ENCODE data around the gene ANKRD26. TPM values are rescaled to one million over a fixed set of nuclear protein-coding genes. Genes with fewer than 3 reads are reported as not detected.
A peak's percentile ranks its signal among the peaks of the same experiment; 100 is the strongest.

The ANKRD26 gene
- polyA plus RNA-seq, 2 of the 4 experiments (the other 2 are of a cell fraction), result 4.0 to 4.1 TPM

GRCh38 chr10:27099448-27099847, 846 bp downstream of the ANKRD26 start:
- POLR2A ChIA-PET, result interaction anchor here (1.4 kb wide), 1 partner anchor 41 kb away, joined by 3 read pairs; no protein-coding TSS in a partner anchor
- H3K4me3 ChIP-seq, result peak overlapping the region; percentile 58
- peak overlapping the region; percentile 84 for H3K4me2 ChIP-seq
- CTCF ChIA-PET, result no interaction called here
- no peak for FAIRE-seq
- TF ChIP-seq RAD21 (conservative IDR thresholded peaks at IDR 0.05 in 1 of 2, IDR thresholded peaks at IDR 0.05 in 1 of 2) (no peak), CEBPB (IDR thresholded peaks at IDR 0.05) (no peak), ZNF302 (CRISPR knock-in tag; IDR thresholded peaks at IDR 0.05) (no peak), NR3C1 (IDR thresholded peaks at IDR 0.05) (no peak), USF2 (IDR thresholded peaks at IDR 0.05) (no peak), ZSCAN20 (CRISPR knock-in tag; IDR thresholded peaks at IDR 0.05) (no peak), FOSB (CRISPR knock-in tag; IDR thresholded peaks at IDR 0.05) (no peak), MAX (IDR thresholded peaks at IDR 0.05) (no peak), CBX2 (IDR thresholded peaks at IDR 0.05; ENCODE audit: borderline replicate concordance, low read depth) (no peak), TP53 (CRISPR knock-in tag; IDR thresholded peaks at IDR 0.05) (no peak), HOXB13 (CRISPR knock-in tag; IDR thresholded peaks at IDR 0.05; ENCODE audit: low read depth) (no peak), HES2 (IDR thresholded peaks at IDR 0.05) (no peak), CHD2 (IDR thresholded peaks at IDR 0.05; ENCODE audit: low read length, partially characterized antibody) (no peak), POLR2A (IDR thresholded peaks at IDR 0.05; ENCODE audit: low read length) (no peak)
- 0 out of 3 replicates have a peak, but pooled peaks cover 4% of the 10 kb centered on the region for H3K4me1 ChIP-seq
- 58% methylated on average over 11 of the region's 11 CpGs for WGBS (ENCODE audit: missing lambda C conversion rate)
- no peaks in the 10 kb centered on the region for H3K9me3 ChIP-seq
- H3K27ac ChIP-seq, result peak overlapping the region; percentile 87 to 94
- ATAC-seq, result no peak
- no peak for DNase-seq (ENCODE audit: low read depth in 1 of 2, low spot score in 1 of 2)

- WGBS (ENCODE audit: missing lambda C conversion rate), result 85% methylated on average over 5 of the region's 5 CpGs
- Histone ChIP-seq H3K4me3 (no peak overlapping the region), H3K4me1 (no peaks in the 10 kb centered on the region), H3K9me3 (no peaks in the 10 kb centered on the region), H3K4me2 (no peak overlapping the region), H3K27ac (no peak overlapping the region)
- DNase-seq (ENCODE audit: low read depth in 1 of 2, low spot score in 1 of 2) (no peak), FAIRE-seq (no peak), ATAC-seq (no peak)
- ChIA-PET CTCF (interaction anchor here (0.9 kb wide), 1 partner anchor 51 kb away, joined by 3 read pairs; no protein-coding TSS in a partner anchor), POLR2A (no interaction called here)
- TF ChIP-seq REST (IDR thresholded peaks at IDR 0.05) (no peak), GATA3 (IDR thresholded peaks at IDR 0.05; ENCODE audit: borderline replicate concordance) (no peak), TP53 (CRISPR knock-in tag; IDR thresholded peaks at IDR 0.05) (no peak), BCL3 (IDR thresholded peaks at IDR 0.05) (no peak), MYC (IDR thresholded peaks at IDR 0.05; ENCODE audit: borderline replicate concordance, low read length) (no peak), NFE2L2 (conservative IDR thresholded peaks at IDR 0.05; ENCODE audit: low read length) (no peak), MAZ (IDR thresholded peaks at IDR 0.05; ENCODE audit: borderline replicate concordance, low read depth, low read length) (no peak), RFX5 (IDR thresholded peaks at IDR 0.05) (no peak), POLR2AphosphoS2 (conservative IDR thresholded peaks at IDR 0.05; ENCODE audit: low read length) (no peak)
These were observed 11.9 kb downstream of the ANKRD26 start for GRCh38 chr10:27088119-27089044.
